GM12873 (cell line): ENCODE measurements around the gene EFCAB12.

Experiments used
- CTCF ChIP-seq: IDR thresholded peaks from 2 replicates; pipeline ENCODE4 v1.5.1; 2012; ENCODE audit warnings: low read depth, mild to moderate bottlenecking, moderate library complexity, low read length, control low read depth; ENCODE audit not compliant: insufficient read depth; ENCODE audit errors: missing control alignments

EFCAB12 gene

DNA sequence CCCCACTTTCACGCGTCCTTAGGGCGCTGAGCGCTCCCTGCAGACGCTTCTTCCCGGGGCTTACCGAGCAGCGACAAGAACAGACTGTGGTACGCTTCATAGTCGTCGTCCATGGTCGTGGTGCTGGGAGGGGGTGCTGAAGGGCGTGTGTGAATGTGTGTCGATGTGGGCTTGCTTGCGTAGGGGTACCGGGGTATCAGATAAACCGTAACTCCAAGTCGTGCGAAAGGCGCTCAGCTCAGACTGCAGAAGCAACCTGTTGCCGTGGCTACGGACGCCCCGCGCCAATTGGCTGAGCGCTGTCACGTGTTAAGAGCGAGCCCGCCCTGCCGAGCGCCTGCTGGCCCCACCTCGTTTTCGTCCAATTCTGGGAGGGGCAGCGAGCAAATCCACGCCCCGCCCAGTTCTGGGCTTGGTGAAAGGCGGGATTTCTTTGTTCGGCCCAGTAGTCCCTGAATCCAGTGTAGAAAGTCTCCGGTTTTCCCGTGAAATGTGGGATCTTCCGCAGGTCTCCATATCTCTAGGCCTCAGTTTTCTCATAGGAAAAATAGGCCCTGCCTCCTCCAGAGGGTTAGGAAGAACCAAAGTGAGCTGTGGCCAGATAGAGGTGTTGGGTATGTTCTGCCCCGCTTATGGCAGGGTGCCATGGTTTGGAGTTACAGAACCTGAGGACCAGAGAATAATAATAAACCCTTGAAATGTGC lies at the start of gene EFCAB12:
EFCAB12 (minus strand) TSS at position 261 of the 704 bp plus-strand sequence; CDS start at position 113, 148 bp downstream.
- TF ChIP-seq CTCF, result no peak

DNA sequence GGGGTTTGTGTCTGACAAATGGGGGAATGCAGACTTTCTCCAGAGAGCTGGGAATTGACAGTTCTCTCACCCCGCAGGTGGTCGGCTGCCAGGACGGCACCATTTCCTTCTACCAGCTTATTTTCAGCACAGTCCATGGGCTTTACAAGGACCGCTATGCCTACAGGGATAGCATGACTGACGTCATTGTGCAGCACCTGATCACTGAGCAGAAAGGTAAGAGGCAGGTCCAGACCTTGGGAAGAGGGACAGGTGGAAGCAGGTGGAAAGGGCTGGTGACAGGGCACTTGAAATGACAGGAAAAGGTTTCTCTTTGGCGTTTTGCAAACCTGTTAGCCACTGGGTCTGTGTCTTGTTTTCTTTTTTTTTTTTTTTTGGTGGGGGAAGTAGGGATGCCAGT lies 48.1 kb upstream of the EFCAB12 start:
- no peak for TF ChIP-seq CTCF

DNA sequence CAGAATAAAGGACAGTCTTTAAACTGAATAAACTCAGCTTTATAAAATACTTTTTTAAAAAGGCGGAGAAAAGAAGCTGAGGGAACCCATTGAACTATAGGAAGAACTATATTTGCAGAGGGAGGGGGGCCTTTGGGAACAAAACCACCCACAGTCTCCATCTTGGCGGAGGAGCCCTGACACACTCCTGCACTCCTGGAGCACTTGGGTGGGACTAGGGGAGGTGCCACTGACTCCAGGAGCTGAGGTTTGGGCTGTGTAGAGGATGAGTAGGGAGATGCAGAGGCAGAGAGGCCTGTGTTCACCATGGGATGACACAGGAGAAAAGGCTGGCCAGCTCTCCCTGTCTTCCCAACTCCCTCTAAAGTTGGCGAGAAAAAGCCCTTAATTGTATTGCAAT lies 47.4 kb upstream of the EFCAB12 start:
- TF ChIP-seq CTCF, result no peak

DNA sequence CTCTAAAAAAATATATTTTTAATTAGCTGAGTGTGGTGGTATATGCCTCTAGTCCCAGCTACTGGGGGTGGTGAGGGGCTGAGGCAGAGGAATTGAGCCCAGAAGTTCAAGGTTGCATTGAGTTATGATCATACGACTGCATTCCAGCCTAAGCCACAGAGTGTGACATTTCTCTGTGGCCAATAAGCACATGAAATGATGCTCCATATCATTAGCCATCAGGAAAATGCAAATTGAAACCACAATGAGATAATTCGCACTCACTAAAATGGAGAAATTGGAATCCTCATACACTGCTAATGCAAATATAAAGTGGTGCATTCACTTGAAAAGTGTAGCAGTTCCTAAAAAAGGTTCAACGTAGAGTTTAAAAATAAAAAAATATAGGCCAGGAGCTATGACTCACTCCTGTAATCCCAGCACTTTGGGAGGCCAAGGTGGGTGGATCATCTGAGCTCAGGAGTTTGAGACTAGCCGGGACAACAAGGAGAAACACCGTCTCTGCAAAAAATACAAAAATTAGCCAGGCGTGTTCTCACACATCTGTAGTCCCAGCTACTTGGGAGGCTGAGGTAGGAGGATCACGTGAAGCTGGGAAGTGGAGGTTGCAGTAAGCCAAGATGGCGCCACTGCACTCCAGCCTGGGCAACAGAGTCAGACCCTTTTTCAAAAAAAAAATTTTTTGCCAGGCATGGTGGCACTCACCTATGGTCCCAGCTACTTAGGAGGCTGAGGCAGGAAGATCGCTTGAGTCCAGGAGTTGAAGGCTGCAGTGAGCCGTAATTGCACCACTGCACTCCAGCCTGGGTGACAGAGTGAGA lies 46.8 kb upstream of the EFCAB12 start:
- no peak for TF ChIP-seq CTCF

GRCh38 chr3:129473769-129474152 lies 45.3 kb upstream of the EFCAB12 start:
- TF ChIP-seq CTCF, result no peak

DNA sequence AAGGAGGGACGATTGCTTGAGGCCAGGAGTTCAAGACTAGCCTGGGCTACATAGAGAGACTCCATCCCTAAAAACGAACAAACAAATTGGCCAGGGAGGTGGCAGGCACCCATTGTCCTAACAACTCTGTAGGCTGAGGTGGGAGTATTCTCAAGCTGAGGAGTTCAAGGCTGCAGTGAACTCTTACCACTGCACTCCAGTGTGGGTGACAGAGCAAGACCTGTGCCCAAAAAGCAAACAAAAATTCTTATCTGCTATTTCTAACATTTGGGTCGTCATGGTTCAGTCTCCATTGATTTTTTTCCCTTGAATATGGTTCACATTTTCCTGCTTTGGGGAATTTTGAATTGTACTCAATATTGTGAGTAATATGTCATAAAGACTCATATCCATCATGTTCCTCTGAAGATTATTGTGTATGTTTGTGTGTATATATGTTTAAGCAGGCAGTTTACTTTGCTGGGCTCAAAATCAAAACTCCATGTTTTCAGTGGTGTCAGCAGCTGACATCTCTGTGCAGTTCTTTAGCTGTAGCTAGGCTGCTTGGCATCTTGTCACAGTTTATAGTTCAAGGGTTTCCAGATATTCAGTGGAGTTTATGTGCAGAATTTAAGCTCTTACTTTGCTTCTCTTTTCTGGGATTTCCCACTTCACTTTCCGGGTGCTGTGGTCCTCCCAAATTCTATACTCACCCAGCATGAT lies 44.8 kb upstream of the EFCAB12 start:
- no peak for TF ChIP-seq CTCF

DNA sequence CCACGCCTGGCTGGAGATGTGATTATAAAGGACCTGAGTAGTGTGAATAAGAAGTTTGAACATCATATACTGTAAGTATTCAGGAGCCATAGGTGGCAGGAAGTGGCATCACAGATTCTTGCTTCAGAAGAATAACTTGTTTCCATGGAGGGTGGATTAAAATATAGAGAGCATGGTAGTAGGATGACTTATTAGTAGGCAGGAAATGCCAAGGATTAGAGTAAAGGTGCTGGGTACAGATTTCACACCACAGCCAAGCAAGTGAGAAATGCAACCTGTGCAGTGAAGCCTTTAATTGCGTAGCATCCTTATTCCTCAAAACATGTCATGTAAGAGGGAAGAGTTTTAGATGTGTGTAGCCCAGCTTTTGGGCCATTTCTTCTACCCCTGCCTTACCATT lies 42.4 kb upstream of the EFCAB12 start:
- TF ChIP-seq CTCF, result no peak
